ENCODE measurements around the gene KLHL17. TPM values are rescaled to one million over a fixed set of nuclear protein-coding genes. Genes with fewer than 3 reads are reported as not detected.

Gene KLHL17
- total and polyA plus RNA-seq, 9 of the 15 experiments (the other 6 are each of a cell fraction or from before 2014, with no cell fraction given), result 0.14 to 84.8 (median 13.0) TPM

GRCh38 chr1:936348-937264 lies 23.8 kb upstream of the KLHL17 start:
- no peaks in the 10 kb centered on the region for H3K9me3 ChIP-seq (replicated peaks; ENCODE audit: control insufficient read depth, insufficient read depth, low read depth, low read length)
- DNase-seq (ENCODE audit: extremely low read depth in 1 of 4, low spot score in 3 of 4) (no peak), ATAC-seq (no peak), FAIRE-seq (no peak)
- H3K79me2 ChIP-seq (ENCODE audit: control insufficient read depth, insufficient read depth, low read length), result no peaks in the 10 kb centered on the region
- POLR2A ChIA-PET, result no interaction called here
- H2AFZ ChIP-seq (ENCODE audit: low read depth, low read length), result no peak overlapping the region
- no peak for TF ChIP-seq KHSRP (IDR thresholded peaks at IDR 0.05)
- no peak for TF ChIP-seq CEBPZ (IDR thresholded peaks at IDR 0.05; ENCODE audit: borderline replicate concordance, low read depth, low read length)
- TF ChIP-seq, protein P1, sequence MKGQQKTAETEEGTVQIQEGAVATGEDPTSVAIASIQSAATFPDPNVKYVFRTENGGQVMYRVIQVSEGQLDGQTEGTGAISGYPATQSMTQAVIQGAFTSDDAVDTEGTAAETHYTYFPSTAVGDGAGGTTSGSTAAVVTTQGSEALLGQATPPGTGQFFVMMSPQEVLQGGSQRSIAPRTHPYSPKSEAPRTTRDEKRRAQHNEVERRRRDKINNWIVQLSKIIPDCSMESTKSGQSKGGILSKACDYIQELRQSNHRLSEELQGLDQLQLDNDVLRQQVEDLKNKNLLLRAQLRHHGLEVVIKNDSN (CRISPR knock-in tag; IDR thresholded peaks at IDR 0.05), result peak; percentile 47
- TF ChIP-seq, protein P2, sequence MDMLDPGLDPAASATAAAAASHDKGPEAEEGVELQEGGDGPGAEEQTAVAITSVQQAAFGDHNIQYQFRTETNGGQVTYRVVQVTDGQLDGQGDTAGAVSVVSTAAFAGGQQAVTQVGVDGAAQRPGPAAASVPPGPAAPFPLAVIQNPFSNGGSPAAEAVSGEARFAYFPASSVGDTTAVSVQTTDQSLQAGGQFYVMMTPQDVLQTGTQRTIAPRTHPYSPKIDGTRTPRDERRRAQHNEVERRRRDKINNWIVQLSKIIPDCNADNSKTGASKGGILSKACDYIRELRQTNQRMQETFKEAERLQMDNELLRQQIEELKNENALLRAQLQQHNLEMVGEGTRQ (CRISPR knock-in tag; IDR thresholded peaks at IDR 0.05), result peak; percentile 30; the same call in 1 of the 2 replicates
- peak; percentile 65 for TF ChIP-seq BHLHE40 (IDR thresholded peaks at IDR 0.05; ENCODE audit: low read length)
- TF ChIP-seq, protein P3, sequence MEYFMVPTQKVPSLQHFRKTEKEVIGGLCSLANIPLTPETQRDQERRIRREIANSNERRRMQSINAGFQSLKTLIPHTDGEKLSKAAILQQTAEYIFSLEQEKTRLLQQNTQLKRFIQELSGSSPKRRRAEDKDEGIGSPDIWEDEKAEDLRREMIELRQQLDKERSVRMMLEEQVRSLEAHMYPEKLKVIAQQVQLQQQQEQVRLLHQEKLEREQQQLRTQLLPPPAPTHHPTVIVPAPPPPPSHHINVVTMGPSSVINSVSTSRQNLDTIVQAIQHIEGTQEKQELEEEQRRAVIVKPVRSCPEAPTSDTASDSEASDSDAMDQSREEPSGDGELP (CRISPR knock-in tag; IDR thresholded peaks at IDR 0.05; ENCODE audit: borderline replicate concordance), result 0 out of 2 replicates have a peak, but pooled peaks have one; percentile 17
- H3K36me3 ChIP-seq (ENCODE audit: control insufficient read depth, insufficient read depth, low read length), result no peaks in the 10 kb centered on the region
- no peak overlapping the region for H3K27ac ChIP-seq (ENCODE audit: extremely low read depth, low read depth, low read length)
- peaks cover 11 to 34% of the 10 kb centered on the region in 2 experiments; a peak in 4 of 5 replicates for H3K27me3 ChIP-seq (ENCODE audit: control insufficient read depth in 2 of 2, insufficient read depth in 2 of 2, low read length in 2 of 2)
- H3K4me1 ChIP-seq (replicated peaks in 1 of 2; ENCODE audit: control insufficient read depth in 2 of 2, insufficient read depth in 2 of 2, low read length in 2 of 2), result peaks cover 21 to 84% of the 10 kb centered on the region in 2 experiments
- peaks cover 18% of the 10 kb centered on the region for H4K20me1 ChIP-seq (replicated peaks; ENCODE audit: control insufficient read depth, insufficient read depth, low read length)
- H3K9ac ChIP-seq (ENCODE audit: insufficient read depth in 1 of 2, low read depth in 2 of 2, low read length in 2 of 2), result peak overlapping the region in 1 of 2 experiments; percentile 65; a peak in 2 of 4 replicates
- BruUV-seq (replicated peaks), result no TSS peak
- in situ Hi-C loops (cut with MboI) (no loop called here), intact Hi-C loops (cut with micrococcal nuclease) (no loop called here)
- no peak overlapping the region; the same call in 1 of the 2 replicates for H3K4me2 ChIP-seq (ENCODE audit: insufficient read depth, low read length)
- no peaks in the 10 kb centered on the region for H3K9me1 ChIP-seq (ENCODE audit: control insufficient read depth, insufficient read depth, low read length)
- CTCF ChIA-PET (ENCODE audit: low intra/inter-chr PET ratio), result no interaction called here
- 9% methylated on average over 31 of the region's 45 CpGs for WGBS (ENCODE audit: insufficient coverage, low coverage, missing lambda C conversion rate)
- H3K4me3 ChIP-seq, result no peak overlapping the region
